IPS-NIHi11 (cell line): ENCODE data around the gene SPIN1.
"Not testable (repeated sequence)": the region's sequence is repeated elsewhere in the genome, so short reads cannot be mapped to it uniquely, and the experiment has no call there.

ENCODE experiments used
- DNase-seq: peaks from one replicate; pipeline ENCODE4 v3.0.0; 2012; ENCODE audit warnings: mixed read lengths, low spot score

The SPIN1 gene

GRCh38 chr9:88388203-88388885 is at the start of gene SPIN1:
Gene SPIN1, plus strand, starts transcription at chr9:88388444. Its CDS starts 38,096 bp downstream, at chr9:88426540.
- peak; percentile 97 for DNase-seq

GRCh38 chr9:88339317-88339716 is 48.9 kb upstream of the SPIN1 start:
- no peak for DNase-seq

DNA sequence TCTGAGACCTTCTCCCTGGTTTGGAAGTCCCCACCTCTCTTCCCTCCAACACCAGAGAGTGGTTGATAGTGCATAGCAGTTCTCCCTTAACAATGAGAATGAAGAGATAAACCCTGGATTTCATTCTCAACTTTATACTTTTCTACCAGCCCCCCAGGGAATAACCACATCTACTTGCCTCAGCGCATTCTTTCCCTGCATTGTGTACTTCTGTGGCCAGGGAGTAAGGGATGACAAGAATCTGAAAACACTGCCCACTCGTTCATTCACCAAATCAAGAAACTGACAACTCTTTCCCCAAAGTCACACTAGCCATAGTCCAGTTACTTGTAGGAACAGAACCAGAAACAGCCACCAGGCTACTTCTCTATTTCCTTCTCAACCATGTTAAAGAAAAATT is 46.0 kb upstream of the SPIN1 start:
- DNase-seq = no peak

GRCh38 chr9:88344013-88344412 is 44.2 kb upstream of the SPIN1 start:
- no peak for DNase-seq

- DNase-seq = not testable (repeated sequence)
These were observed 37.9 kb upstream of the SPIN1 start for GRCh38 chr9:88350354-88350753.

DNA sequence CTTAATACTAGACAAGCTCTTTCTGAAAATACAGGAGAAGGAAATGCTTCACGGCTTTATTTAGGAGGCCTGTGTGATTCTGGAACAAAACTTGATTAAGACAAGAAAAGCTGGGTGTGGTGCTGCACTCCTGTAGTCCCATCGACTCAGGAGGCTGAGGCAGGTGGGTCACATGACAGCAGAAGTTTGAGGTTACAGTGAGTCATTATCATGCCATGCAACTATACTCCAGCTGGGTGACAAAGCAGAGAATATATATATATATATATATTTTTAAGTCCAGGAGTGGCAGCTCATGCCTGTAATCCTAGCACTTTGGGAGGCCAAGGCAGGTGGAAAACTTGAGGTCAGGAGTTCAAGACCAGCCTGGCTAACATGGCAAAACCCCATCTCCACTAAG is 33.1 kb upstream of the SPIN1 start:
- DNase-seq = no peak

DNA sequence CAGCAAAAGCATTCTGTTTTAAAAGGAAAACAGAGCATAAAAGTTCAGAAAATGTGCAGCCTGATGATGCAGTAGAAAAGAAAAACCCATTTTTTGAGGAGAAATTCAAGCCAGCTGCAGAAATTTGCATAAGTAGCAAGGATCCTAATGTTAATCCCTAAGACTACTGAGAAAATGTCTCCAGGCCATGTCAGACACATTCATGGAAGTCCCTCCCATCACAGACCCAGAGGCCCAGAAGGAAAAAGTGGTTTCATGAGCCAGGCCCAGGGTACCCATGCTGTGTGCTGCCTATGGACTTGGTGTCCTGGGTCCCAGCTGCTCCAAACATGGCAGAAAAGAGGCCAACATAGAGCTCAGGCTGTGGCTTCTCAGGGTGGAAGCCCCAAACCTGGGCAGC is 31.0 kb upstream of the SPIN1 start:
- DNase-seq = not testable (repeated sequence)

GRCh38 chr9:88358723-88359122 is 29.5 kb upstream of the SPIN1 start:
- no peak for DNase-seq

DNA sequence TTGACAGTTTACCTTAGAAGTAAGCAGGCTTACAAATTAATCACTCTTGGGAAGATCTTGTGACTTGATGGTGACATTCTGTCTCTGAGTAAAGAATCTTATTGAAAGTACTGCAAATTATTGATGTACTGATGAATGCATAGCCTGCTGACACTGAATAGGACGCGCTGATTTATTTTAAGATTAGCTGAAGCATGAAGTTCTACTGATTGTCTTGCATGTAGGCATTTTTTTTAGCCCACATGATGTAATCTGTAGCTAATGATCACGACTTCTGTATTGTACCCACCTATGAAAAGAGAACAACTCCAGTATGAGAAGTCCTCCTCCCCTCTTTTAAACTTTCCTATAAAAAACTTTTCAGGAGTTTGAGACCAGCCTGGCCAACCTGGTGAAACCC is 28.3 kb upstream of the SPIN1 start:
- DNase-seq = no peak

- DNase-seq = no peak
These were observed 25.6 kb upstream of the SPIN1 start for GRCh38 chr9:88362681-88363080.

- DNase-seq = no peak
These were observed 24.6 kb upstream of the SPIN1 start for GRCh38 chr9:88363661-88364060.

- no peak for DNase-seq
These were observed 23.5 kb upstream of the SPIN1 start for GRCh38 chr9:88364706-88365105.

- no peak for DNase-seq
These were observed 17.9 kb upstream of the SPIN1 start for GRCh38 chr9:88370346-88370745.

DNA sequence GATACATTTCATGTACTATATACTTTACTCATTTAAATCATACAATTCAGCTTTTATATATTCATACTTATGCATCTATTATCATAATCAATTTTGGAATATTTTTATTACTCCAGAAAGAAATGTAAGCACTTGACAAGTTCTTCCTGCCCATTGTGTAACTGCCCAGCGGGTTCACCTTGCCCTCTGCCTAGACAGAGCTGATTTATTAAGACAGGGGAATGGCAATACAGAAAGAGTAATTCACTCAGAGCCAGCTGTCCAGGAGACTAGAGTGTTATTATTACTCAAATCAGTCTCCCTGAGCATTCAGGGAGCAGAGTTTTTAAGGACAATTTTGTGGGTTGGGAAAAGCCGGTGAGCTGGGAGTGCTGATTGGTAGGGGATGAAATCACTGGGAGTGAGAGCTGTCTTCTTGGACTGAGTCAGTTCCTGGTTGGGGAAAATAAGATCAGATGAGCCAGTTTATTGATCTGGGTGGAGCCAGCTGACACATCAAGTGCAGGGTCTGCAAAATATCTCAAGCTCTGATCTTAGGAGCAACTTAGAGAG is 16.1 kb upstream of the SPIN1 start:
- DNase-seq = no peak

DNA sequence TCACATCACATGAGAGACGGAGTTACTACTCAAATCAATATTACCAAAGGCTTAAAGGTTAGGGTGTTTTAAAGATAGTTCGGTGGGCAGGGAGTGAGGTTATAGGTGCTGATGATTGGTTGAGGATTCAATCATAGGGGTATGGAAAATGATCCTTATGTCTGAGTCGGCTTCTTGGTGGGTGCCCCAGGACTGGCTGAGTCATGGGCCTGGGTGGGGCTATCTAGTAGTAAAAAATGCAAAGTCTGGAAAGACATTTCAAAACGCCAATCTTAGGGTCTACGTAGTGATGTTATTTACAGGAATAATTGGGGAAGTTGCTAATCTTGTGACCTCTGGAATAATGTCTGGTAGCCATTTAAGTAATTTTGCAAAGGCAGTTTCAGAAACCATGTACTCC is 15.2 kb upstream of the SPIN1 start:
- DNase-seq = no peak

GRCh38 chr9:88378317-88378716 is 9.9 kb upstream of the SPIN1 start:
- peak; percentile 47 for DNase-seq

GRCh38 chr9:88379352-88379751 is 8.9 kb upstream of the SPIN1 start:
- DNase-seq = peak; percentile 21

DNA sequence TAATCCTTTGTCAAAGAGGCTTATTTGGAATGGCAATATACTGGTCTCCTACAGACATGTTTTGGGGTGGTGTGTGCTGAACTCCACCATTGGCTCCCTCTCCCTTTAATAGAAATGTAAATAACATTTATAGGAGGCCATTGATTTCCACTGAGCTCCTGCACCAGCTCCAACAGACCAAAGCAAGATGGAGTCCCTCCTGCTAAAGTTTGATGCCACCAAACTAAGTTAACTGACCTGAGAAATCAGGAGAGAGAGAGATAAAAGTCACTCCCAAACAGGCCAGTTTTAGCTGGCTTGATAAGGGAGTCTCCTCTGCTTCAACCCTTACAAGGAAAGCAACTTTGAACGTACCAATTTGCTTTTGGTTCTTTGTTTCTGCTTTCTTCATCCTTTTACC is 8.1 kb upstream of the SPIN1 start:
- DNase-seq = no peak

DNA sequence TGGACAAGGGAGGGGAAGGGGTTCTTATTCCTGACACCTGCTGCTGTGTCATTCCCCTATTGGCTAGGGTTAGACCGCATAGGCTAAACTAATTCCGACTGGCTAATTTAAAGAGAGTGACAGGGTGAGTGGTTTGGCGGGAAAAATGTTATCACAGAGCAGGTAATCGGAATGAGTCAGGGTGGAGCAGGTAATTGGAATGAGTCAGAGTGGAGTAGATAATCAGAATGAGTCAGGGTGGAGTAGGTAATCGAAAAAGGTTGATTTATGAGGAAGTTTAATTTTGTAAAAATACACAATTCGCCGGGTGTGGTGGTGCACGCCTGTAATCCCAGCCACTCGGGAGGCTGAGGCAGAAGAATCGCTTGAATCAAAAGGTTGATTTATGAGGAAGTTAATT is 6.9 kb upstream of the SPIN1 start:
- not testable (repeated sequence) for DNase-seq

- no peak for DNase-seq
These were observed 5.1 kb upstream of the SPIN1 start for GRCh38 chr9:88383176-88383575.

- not testable (repeated sequence) for DNase-seq
These were observed 2.1 kb upstream of the SPIN1 start for GRCh38 chr9:88386137-88386536.

GRCh38 chr9:88387036-88387551 is 1.1 kb upstream of the SPIN1 start:
- DNase-seq = peak; percentile 40

DNA sequence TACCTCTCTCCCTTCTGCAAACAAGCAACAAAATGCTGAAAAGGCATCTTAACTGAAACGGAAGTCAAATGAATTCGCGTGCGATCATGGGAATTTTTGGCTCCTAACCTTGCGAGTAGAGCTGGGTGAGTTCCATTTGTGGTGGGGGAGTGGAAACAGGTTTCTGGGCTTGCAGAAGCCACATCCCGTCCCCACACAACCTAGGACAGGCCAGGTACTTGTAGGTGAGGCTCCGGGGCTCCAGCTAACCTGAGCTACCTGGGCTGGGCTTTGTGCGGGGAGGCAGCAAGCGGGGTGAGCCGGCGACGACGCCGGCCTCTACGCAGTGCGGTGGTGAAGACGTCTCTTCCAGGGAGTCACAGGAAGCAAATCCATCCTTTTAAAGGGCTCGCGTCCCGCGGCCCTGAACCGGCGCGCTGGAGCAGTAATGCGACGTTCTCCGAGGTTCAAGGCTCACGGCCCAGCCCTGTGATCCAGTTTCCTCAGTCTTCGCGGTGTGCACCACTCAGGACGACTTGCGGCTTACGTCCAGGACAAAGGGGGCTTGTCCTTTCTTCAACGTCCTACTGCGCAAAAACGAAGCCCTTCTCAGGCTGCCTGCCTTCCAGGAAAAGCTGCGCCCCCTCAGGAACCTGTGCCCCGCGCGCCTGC is 567 bp upstream of the SPIN1 start:
- peak; percentile 63 for DNase-seq
